ENCODE results near the gene FIGLA. TPM values are rescaled to one million over a fixed set of nuclear protein-coding genes. Genes with fewer than 3 reads are reported as not detected.

The FIGLA gene
- total RNA-seq, 1 donor from 2014 or later: not detected

GRCh38 chr2:70765507-70765906 lies 24.9 kb downstream of the FIGLA start:
- Histone ChIP-seq H3K36me3 (no peaks in the 10 kb centered on the region), H3K4me1 (peaks cover 16% of the 10 kb centered on the region), H3K27ac (no peak overlapping the region), H3K4me3 (no peak overlapping the region), H3K9me3 (no peaks in the 10 kb centered on the region), H3K27me3 (peaks cover 51% of the 10 kb centered on the region)
- intact Hi-C loops (cut with DNase I): no loop called here
- ATAC-seq: no peak
- no peak for TF ChIP-seq CTCF (IDR thresholded peaks at IDR 0.05)
- DNase-seq: no peak

GRCh38 chr2:70759446-70759845 lies 31.0 kb downstream of the FIGLA start:
- Histone ChIP-seq H3K4me1 (no peaks in the 10 kb centered on the region), H3K27ac (no peak overlapping the region), H3K36me3 (no peaks in the 10 kb centered on the region), H3K27me3 (peaks cover 27% of the 10 kb centered on the region), H3K4me3 (no peak overlapping the region), H3K9me3 (no peaks in the 10 kb centered on the region)
- ATAC-seq: no peak
- intact Hi-C loops (cut with DNase I): no loop called here
- TF ChIP-seq CTCF (IDR thresholded peaks at IDR 0.05): no peak
- no peak for DNase-seq

- H3K4me1 ChIP-seq: no peaks in the 10 kb centered on the region
- DNase-seq: no peak
- H3K9me3 ChIP-seq: no peaks in the 10 kb centered on the region
- no peak for TF ChIP-seq CTCF (IDR thresholded peaks at IDR 0.05)
- peaks cover 17% of the 10 kb centered on the region for H3K27me3 ChIP-seq
- H3K4me3 ChIP-seq: no peak overlapping the region
- intact Hi-C loops (cut with DNase I): no loop called here
- no peak overlapping the region for H3K27ac ChIP-seq
- no peaks in the 10 kb centered on the region for H3K36me3 ChIP-seq
- no peak for ATAC-seq
Observed at GRCh38 chr2:70757966-70758365, 32.5 kb downstream of the FIGLA start.

GRCh38 chr2:70757360-70757759 lies 33.1 kb downstream of the FIGLA start:
- no peak for ATAC-seq
- peaks cover 17% of the 10 kb centered on the region for H3K27me3 ChIP-seq
- no peaks in the 10 kb centered on the region for H3K9me3 ChIP-seq
- intact Hi-C loops (cut with DNase I): no loop called here
- no peaks in the 10 kb centered on the region for H3K36me3 ChIP-seq
- no peak for TF ChIP-seq CTCF (IDR thresholded peaks at IDR 0.05)
- H3K4me1 ChIP-seq: no peaks in the 10 kb centered on the region
- no peak overlapping the region for H3K27ac ChIP-seq
- H3K4me3 ChIP-seq: no peak overlapping the region
- DNase-seq: no peak

- Histone ChIP-seq H3K27me3 (peaks cover 17% of the 10 kb centered on the region), H3K36me3 (no peaks in the 10 kb centered on the region), H3K4me3 (no peak overlapping the region), H3K9me3 (no peaks in the 10 kb centered on the region), H3K4me1 (no peaks in the 10 kb centered on the region), H3K27ac (no peak overlapping the region)
- ATAC-seq (no peak), DNase-seq (no peak)
- intact Hi-C loops (cut with DNase I): no loop called here
- TF ChIP-seq CTCF (IDR thresholded peaks at IDR 0.05): no peak
Observed at GRCh38 chr2:70756128-70756527, 34.3 kb downstream of the FIGLA start.

GRCh38 chr2:70753902-70754301 lies 36.5 kb downstream of the FIGLA start:
- no peak overlapping the region for H3K27ac ChIP-seq
- TF ChIP-seq CTCF (IDR thresholded peaks at IDR 0.05): no peak
- no peak overlapping the region for H3K4me3 ChIP-seq
- H3K36me3 ChIP-seq: no peaks in the 10 kb centered on the region
- intact Hi-C loops (cut with DNase I): no loop called here
- H3K27me3 ChIP-seq: peaks cover 17% of the 10 kb centered on the region
- no peak for ATAC-seq
- no peak for DNase-seq
- no peaks in the 10 kb centered on the region for H3K9me3 ChIP-seq
- no peaks in the 10 kb centered on the region for H3K4me1 ChIP-seq

Measured in upper lobe of right lung (tissue), 1 donor.